Right lobe of liver (tissue), 6 donors: ENCODE results near the gene MAU2. TPM values are rescaled to one million over a fixed set of nuclear protein-coding genes. Genes with fewer than 3 reads are reported as not detected.
"Not testable (repeated sequence)": the region's sequence is repeated elsewhere in the genome, so short reads cannot be mapped to it uniquely, and the experiment has no call there.

Experiments
- ATAC-seq, 4 donors: fragments of 200-7000 bp; cut with Tn5 transposase; one replicate each; pipeline ENCODE4 v1.9.1; 2020; ENCODE audit warnings: mild to moderate bottlenecking in 4 of 4, moderate library complexity in 4 of 4
- DNase-seq, 3 donors: peaks; one replicate each; pipeline ENCODE4 v3.0.0-alpha.2; 2020
- H3K27ac ChIP-seq, 3 donors: fragments of 200-600 bp; one replicate each; pipeline ENCODE4 v1.8.0; 2022
- H3K27me3 ChIP-seq, 2 donors: fragments of 200-600 bp; one replicate each; pipeline ENCODE4 v1.8.0; 2022
- H3K36me3 ChIP-seq, 4 donors: fragments of 200-600 bp; sonication (generic) in 1 of 4; one replicate each; pipeline versions ENCODE4 v1.5.1 to v1.8.0; 2017 to 2022; ENCODE audit warnings: control low read depth in 1 of 4
- H3K4me1 ChIP-seq, 4 donors: fragments of 200-600 bp; sonication (generic) in 1 of 4; one replicate each; pipeline versions ENCODE4 v1.5.1 to v1.8.0; 2017 to 2022; ENCODE audit warnings: control low read depth in 1 of 4
- H3K4me3 ChIP-seq, 3 donors: fragments of 200-600 bp; one replicate each; pipeline ENCODE4 v1.8.0; 2022
- H3K9me3 ChIP-seq, 4 donors: fragments of 200-600 bp; sonication (generic) in 1 of 4; one replicate each; pipeline versions ENCODE4 v1.5.1 to v1.8.0; 2017 to 2022; ENCODE audit warnings: control low read depth in 1 of 4
- POLR2A ChIP-seq: fragments of 450-650 bp; IDR thresholded peaks from one replicate; pipeline ENCODE4 v1.6.1; 2017; ENCODE audit warnings: antibody characterized with exemption, mild to moderate bottlenecking
- WGBS: methylation state at CpG from one replicate; pipeline ENCODE4 v1.1.6; 2018; ENCODE audit warnings: low coverage, low lambda C conversion rate; ENCODE audit not compliant: insufficient coverage; ENCODE audit errors: missing lambda C conversion rate; 5-methylcytosine and 5-hydroxymethylcytosine counted together
- intact Hi-C, 2 donors: fragments of 100-400 bp; cut with DNase I; formaldehyde crosslinking; loops; one replicate each; pipeline versions ENCODE4 v1.11.2 to v1.14.1; 2022
- total RNA-seq, 6 experiments: library from RNA; depleted of rRNA in 2 of 6; stranded (reverse); fragments of >200 nt in 2 of 6; fragmentation: NEBNext Ultra II Directional in 3 of 6; extraction: Animal tissue kit (Norgen Biotek cat#: 25700) in 3 of 6; gene quantifications; one replicate each; pipeline versions ENCODE4 v1.1.0 to v1.2.4, GENCODE V29; 2016 to 2023
- TF ChIP-seq, protein P1 (sequence below), 4 donors: fragments of 200-600 bp in 3 of 4; fragments of 450-650 bp in 1 of 4; IDR thresholded peaks; one replicate each; pipeline versions ENCODE4 v1.5.1 to v1.8.0; 2016 to 2022; ENCODE audit warnings: antibody characterized with exemption in 4 of 4, mild to moderate bottlenecking in 2 of 4
- donor health status: DM: no; HTN: yes; CAD: no.
- donor health status: DM: no; HTN: no; CAD: no.
- donor health status: DM: no; HTN: no; CAD: no.
- donor health status: DM: no; HTN: yes; CAD: no.
- donor health status: DM: no; HTN: yes; CAD: no.

Gene MAU2
- total RNA-seq, 6 experiments from 2014 or later = 10.4 to 30.4 (median 19.3) TPM

DNA sequence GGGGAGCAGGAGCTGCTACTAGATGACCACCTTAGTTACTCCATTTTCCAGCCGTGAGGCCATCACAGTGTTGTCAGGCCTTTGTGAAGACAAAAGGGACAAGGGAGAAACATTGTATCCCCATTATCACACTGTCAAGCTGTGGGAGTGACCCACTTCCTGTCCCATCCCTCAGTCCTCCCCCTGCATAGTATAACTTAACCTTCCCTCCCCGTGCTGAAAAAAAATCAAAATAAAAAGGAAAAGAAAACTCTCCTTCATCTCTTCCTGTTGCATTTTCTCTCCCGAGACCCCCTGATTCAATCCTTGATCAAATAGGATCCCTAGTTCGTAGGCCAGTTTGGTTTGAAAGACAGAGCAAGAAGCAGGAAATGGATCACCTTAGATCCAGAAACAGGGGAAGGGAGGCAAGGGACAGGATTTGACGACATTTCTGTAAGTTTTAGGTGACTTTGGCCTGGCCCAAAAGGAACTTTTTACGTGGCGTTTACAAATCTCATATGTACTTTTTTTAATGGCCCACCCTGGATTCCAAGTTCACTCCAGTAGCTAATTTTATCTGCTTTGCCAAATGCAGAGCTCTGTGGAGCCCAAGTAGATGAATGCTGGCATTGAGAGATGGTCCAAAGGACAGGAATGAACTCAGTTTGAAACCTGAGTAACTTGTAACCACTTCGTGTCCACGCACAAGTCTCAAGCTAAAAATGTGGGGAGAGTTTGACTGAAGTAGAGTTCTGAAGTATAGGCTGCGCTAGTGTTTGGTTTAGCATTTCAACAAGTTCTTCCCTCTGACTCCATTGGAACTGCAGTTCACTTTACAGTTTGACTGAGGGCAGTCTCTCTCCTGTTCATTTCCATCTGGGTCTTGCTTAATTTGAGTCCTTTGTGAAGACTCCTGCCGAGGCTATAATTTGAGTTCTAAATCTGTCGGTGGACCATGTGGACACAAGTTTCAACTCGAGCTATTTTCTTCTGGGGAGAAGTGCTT is 68.2 kb downstream of the MAU2 start:
- ATAC-seq = no peak
- intact Hi-C loops = no loop called here

DNA sequence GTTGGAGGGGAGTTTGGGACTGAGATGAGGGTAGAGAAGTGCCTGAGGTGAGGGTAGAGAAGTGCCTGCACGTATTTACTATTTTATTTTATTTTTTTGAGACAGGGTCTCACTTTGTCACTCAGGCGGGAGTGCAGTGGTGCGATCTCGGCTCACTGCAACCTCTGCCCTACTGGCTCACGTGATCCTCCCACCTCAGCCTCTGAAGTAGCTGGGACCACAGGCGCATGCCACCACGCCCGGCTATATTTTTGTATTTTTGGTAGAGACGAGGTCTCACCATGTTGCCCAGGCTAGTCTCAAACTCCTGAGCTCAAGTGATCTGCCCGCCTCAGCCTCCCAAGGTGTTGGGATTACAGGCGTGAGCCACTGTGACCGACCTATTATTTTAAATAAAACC is 69.1 kb downstream of the MAU2 start:
- DNase-seq = peak in 1 of 3 donors; percentile 18
- H3K27ac ChIP-seq, H3K36me3 ChIP-seq, ATAC-seq, H3K27me3 ChIP-seq, H3K4me3 ChIP-seq, intact Hi-C loops, H3K9me3 ChIP-seq: not testable (repeated sequence)
- peaks cover 0 to 27% (median 5%) of the 10 kb centered on the region in 4 donors for H3K4me1 ChIP-seq
- WGBS = 91% methylated on average over 12 of the region's 12 CpGs

More for the DNA sequence above, 68.2 kb downstream of the MAU2 start:
- DNase-seq = peak in 1 of 3 donors; percentile 11
- TF ChIP-seq, protein P1, sequence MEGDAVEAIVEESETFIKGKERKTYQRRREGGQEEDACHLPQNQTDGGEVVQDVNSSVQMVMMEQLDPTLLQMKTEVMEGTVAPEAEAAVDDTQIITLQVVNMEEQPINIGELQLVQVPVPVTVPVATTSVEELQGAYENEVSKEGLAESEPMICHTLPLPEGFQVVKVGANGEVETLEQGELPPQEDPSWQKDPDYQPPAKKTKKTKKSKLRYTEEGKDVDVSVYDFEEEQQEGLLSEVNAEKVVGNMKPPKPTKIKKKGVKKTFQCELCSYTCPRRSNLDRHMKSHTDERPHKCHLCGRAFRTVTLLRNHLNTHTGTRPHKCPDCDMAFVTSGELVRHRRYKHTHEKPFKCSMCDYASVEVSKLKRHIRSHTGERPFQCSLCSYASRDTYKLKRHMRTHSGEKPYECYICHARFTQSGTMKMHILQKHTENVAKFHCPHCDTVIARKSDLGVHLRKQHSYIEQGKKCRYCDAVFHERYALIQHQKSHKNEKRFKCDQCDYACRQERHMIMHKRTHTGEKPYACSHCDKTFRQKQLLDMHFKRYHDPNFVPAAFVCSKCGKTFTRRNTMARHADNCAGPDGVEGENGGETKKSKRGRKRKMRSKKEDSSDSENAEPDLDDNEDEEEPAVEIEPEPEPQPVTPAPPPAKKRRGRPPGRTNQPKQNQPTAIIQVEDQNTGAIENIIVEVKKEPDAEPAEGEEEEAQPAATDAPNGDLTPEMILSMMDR (IDR thresholded peaks at IDR 0.05) = no peak
- TF ChIP-seq POLR2A = no peak
- 45% methylated on average over 13 of the region's 13 CpGs for WGBS
- Histone ChIP-seq H3K27me3 (no peaks in the 10 kb centered on the region), H3K9me3 (no peaks in the 10 kb centered on the region), H3K4me1 (peaks cover 0 to 31% (median 5%) of the 10 kb centered on the region in 4 donors), H3K36me3 (no peaks in the 10 kb centered on the region), H3K4me3 (no peak overlapping the region), H3K27ac (peak overlapping the region; percentile 6 to 21 (median 13))

DNA sequence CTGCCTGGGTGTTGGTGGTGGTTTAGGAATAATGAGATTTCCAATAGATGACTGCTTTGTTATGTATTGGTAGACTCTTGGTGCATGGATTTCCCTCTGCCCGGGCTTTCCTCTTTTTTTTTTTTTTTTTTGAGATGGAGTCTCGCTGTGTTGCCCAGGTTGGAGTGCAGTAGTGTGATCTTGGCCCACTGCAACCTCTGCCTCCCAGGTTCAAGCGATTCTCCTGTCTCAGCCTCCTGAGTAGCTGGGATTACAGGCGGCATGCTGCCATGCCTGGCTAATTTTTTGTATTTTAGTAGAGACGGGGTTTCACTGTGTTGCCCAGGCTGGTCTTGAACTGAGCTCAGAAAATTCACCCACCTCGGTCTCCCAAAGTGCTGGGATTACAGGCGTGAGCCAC is 73.7 kb downstream of the MAU2 start:
- ATAC-seq, H3K4me3 ChIP-seq, DNase-seq, H3K27me3 ChIP-seq, intact Hi-C loops, H3K9me3 ChIP-seq, H3K4me1 ChIP-seq, H3K36me3 ChIP-seq: not testable (repeated sequence)
- no CpG with 5 or more reads among the region's 7 CpGs for WGBS
- peak overlapping the region in 1 of 3 donors; percentile 10 for H3K27ac ChIP-seq

DNA sequence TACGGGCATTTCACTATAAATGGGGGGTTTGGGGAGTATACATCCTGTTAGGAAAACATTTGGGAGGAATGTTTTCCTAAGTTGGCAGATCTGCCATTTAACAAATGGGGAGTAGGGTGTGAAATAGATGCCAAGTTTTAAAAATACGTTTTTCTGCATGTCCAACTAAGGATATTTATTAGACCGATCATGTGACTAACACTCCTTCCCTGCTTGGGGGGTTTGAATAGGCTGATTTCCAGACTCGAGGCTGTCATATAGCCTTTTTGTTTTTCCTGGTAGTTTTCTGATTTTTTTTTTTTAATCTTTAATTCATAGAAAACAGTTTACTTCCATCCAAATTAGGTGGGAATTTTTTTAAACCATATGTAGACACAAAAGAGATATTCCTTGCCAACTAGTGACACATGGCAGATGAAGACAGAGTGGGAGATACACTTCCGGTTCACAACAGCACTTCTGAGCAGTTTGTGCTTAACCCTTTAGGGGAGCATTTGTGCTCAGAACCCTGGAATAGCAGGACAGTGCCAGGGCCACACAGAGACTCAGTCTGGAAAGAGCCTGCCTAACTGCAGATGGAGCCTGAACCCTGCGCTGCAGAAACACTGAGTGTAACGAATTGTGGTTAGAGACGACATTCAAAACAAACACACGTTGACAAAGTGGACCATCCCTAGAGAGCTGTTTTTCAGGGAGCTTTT is 79.3 kb downstream of the MAU2 start:
- intact Hi-C loops = loop anchor here in 1 of 2 donors (5.0 kb wide), 1 partner anchor 87 kb away; no protein-coding TSS in a partner anchor
- Histone ChIP-seq H3K27me3 (no peaks in the 10 kb centered on the region), H3K27ac (no peak overlapping the region), H3K4me3 (no peak overlapping the region), H3K9me3 (no peaks in the 10 kb centered on the region), H3K4me1 (peaks cover 0 to 15% (median 6%) of the 10 kb centered on the region in 4 donors), H3K36me3 (no peaks in the 10 kb centered on the region)
- ATAC-seq (peak in 1 of 4 donors; percentile 8), DNase-seq (no peak)
- WGBS = 57% methylated on average over 8 of the region's 9 CpGs
- TF ChIP-seq, protein P1 (IDR thresholded peaks at IDR 0.05) = no peak
- no peak for TF ChIP-seq POLR2A

DNA sequence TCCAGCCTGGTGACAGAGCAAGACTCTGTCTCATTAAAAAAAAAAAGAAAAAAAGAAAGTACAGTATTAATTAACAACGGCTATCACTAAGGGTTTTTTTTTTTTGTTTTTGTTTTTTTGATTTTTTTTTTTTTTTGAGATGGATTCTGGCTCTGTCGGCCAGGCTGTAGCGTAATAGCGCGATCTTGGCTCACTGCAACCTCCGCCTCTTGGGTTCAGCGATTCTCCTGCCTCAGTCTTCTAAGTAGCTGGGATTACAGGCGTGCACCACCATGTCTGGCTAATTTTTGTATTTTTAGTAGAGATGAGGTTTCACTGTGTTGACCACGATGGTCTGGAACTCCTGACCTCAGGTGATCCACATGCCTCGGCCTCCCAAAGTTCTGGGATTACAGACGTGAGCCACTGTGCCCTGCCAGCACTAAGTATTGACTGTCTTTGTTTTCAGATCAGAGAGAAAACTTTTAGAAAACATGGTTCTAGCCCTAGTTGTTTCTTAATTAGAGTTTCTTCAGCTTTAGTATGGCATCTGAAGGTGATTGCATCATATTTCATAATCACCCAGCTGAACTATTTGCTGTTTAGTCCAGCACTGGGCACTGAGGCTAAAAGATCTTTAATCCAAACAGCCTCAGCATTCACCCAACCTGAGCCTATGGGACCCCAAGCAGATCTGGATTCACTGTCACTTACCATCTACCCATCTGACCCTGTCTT is 82.2 kb downstream of the MAU2 start:
- no peak for ATAC-seq
- Histone ChIP-seq H3K27ac (no peak overlapping the region), H3K27me3 (no peaks in the 10 kb centered on the region), H3K36me3 (no peaks in the 10 kb centered on the region), H3K4me1 (peaks cover 0 to 29% (median 13%) of the 10 kb centered on the region in 4 donors), H3K9me3 (no peaks in the 10 kb centered on the region), H3K4me3 (no peak overlapping the region)
- intact Hi-C loops = loop anchor here in 1 of 2 donors (5.0 kb wide), 1 partner anchor 84 kb away; no protein-coding TSS in a partner anchor
- no peak for TF ChIP-seq POLR2A
- TF ChIP-seq, protein P1 (IDR thresholded peaks at IDR 0.05) = no peak
- WGBS = 77% methylated on average over 11 of the region's 11 CpGs
- no peak for DNase-seq
